K562 (cell line): ENCODE data around the gene ESPL1. TPM values are rescaled to one million over a fixed set of nuclear protein-coding genes. Genes with fewer than 3 reads are reported as not detected.

Experiments
- ATAC-seq: fragments of 200-7000 bp; cut with Tn5 transposase; 3 replicates; pipeline ENCODE4 v1.9.1; 2020; ENCODE audit warnings: moderate library complexity
- BruUV-seq: library from RNA; stranded (reverse); fragments of 400-500 nt; replicated peaks from 2 replicates; lab custom pipeline; 2021; lab: Mats Ljungman, UMichigan
- CTCF ChIA-PET: fragments of 300-600 bp; formaldehyde crosslinking; extraction: SDS; loops from one replicate; lab custom pipeline; 2021; ENCODE audit warnings: low intra/inter-chr PET ratio; lab: Yijun Ruan, JAX
- POLR2A ChIA-PET: fragments of 300-600, 350-650 bp; sonication (Branson Sonifier 250); formaldehyde crosslinking; extraction: SDS; loops from one replicate; lab custom pipeline; 2021; ENCODE audit warnings: antibody characterized with exemption, inconsistent platforms; lab: Yijun Ruan, JAX
- DNase-seq, 4 experiments: peaks; one replicate each; pipeline versions ENCODE4 v3.0.0 to v3.0.0-alpha.2; 2011 to 2018; ENCODE audit warnings: low spot score in 3 of 4, mixed read lengths in 3 of 4; ENCODE audit errors: extremely low read depth in 1 of 4
- FAIRE-seq: peaks from 2 replicates; lab custom pipeline; 2011; peaks lifted over from hg19 to GRCh38; lab: Jason Lieb, UNC
- H2AFZ ChIP-seq: 2 replicates; pipeline ENCODE4 v1.6.0; 2011; ENCODE audit warnings: low read depth, low read length, control low read depth, inconsistent platforms
- H3K27ac ChIP-seq: fragments of 200-600 bp; 3 replicates; pipeline ENCODE4 v1.8.0; 2011; ENCODE audit warnings: low read depth, mild to moderate bottlenecking, control low read depth, inconsistent platforms, low read length, moderate library complexity, mixed read lengths; ENCODE audit errors: extremely low read depth
- H3K27me3 ChIP-seq, 2 experiments: fragments of 300-600 bp in 1 of 2; 2 replicates in 1 of 2; 3 replicates in 1 of 2; pipeline versions ENCODE4 v1.6.0 to v1.8.0; 2011; ENCODE audit warnings: inconsistent platforms in 2 of 2, low read length in 2 of 2, mild to moderate bottlenecking in 1 of 2, mixed read lengths in 1 of 2, moderate library complexity in 1 of 2; ENCODE audit not compliant: control insufficient read depth in 2 of 2, insufficient read depth in 2 of 2
- H3K36me3 ChIP-seq: fragments of 300-600 bp; 3 replicates; pipeline ENCODE4 v1.8.0; 2011; ENCODE audit warnings: mild to moderate bottlenecking, low read length, inconsistent platforms; ENCODE audit not compliant: control insufficient read depth, insufficient read depth
- H3K4me1 ChIP-seq, 2 experiments: fragments of 200-600 bp in 1 of 2; replicated peaks in 1 of 2; 2 replicates in 1 of 2; 3 replicates in 1 of 2; pipeline versions ENCODE4 v1.5.1 to v1.8.0; 2011; ENCODE audit warnings: inconsistent platforms in 2 of 2, low read length in 2 of 2, mild to moderate bottlenecking in 1 of 2, mixed read lengths in 1 of 2, moderate library complexity in 1 of 2; ENCODE audit not compliant: control insufficient read depth in 2 of 2, insufficient read depth in 2 of 2
- H3K4me2 ChIP-seq: 2 replicates; pipeline ENCODE4 v1.6.1; 2011; ENCODE audit warnings: low read length, control low read depth, inconsistent platforms, mixed read lengths; ENCODE audit not compliant: insufficient read depth
- H3K4me3 ChIP-seq: fragments of 200-600 bp; sonication (generic), shearing (Covaris generic); 2 replicates; pipeline ENCODE4 v1.5.1; 2016; ENCODE audit warnings: control low read depth, inconsistent platforms
- H3K79me2 ChIP-seq: fragments of 200-600 bp; 3 replicates; pipeline ENCODE4 v1.8.0; 2011; ENCODE audit warnings: low read length, inconsistent platforms; ENCODE audit not compliant: control insufficient read depth, insufficient read depth
- H3K9ac ChIP-seq, 2 experiments: 2 replicates each; pipeline versions ENCODE4 v1.6.0 to v1.6.1; 2011; ENCODE audit warnings: low read depth in 2 of 2, low read length in 2 of 2, control low read depth in 1 of 2, inconsistent platforms in 1 of 2, mild to moderate bottlenecking in 1 of 2, mixed read lengths in 1 of 2; ENCODE audit not compliant: insufficient read depth in 1 of 2
- H3K9me1 ChIP-seq: one replicate; pipeline ENCODE4 v1.6.0; 2011; ENCODE audit warnings: inconsistent platforms, mild to moderate bottlenecking, low read length, moderate library complexity; ENCODE audit not compliant: control insufficient read depth, insufficient read depth
- H3K9me3 ChIP-seq: replicated peaks from 2 replicates; pipeline ENCODE4 v1.5.1; 2011; ENCODE audit warnings: low read depth, low read length, inconsistent platforms; ENCODE audit not compliant: control insufficient read depth, insufficient read depth
- H4K20me1 ChIP-seq: replicated peaks from 2 replicates; pipeline ENCODE4 v1.6.1; 2011; ENCODE audit warnings: low read length, inconsistent platforms, mixed read lengths; ENCODE audit not compliant: control insufficient read depth, insufficient read depth
- CXXC5 ChIP-seq: fragments of 250-450 bp; sonication (Bioruptor Pico); IDR thresholded peaks from 2 replicates; pipeline ENCODE4 v1.8.0; 2022; ENCODE audit warnings: inconsistent platforms, mild to moderate bottlenecking, moderate library complexity
- DPF2 ChIP-seq: fragments of 450-650 bp; IDR thresholded peaks from 2 replicates; pipeline ENCODE4 v1.6.1; 2016
- E4F1 ChIP-seq: fragments of 250-450 bp; sonication (Bioruptor Pico); IDR thresholded peaks from 2 replicates; pipeline ENCODE4 v1.5.0; 2021; ENCODE audit warnings: mild to moderate bottlenecking, borderline replicate concordance
- HDAC1 ChIP-seq, 2 experiments: fragments of 450-650 bp; IDR thresholded peaks; 2 replicates each; pipeline ENCODE4 v1.6.1; 2016 to 2017; ENCODE audit warnings: inconsistent platforms in 1 of 2, mild to moderate bottlenecking in 1 of 2, moderate library complexity in 1 of 2
- HOXB6 ChIP-seq: fragments of 250-450 bp; sonication (Bioruptor Pico); IDR thresholded peaks from 2 replicates; pipeline ENCODE4 v1.5.1; 2022; ENCODE audit warnings: mild to moderate bottlenecking, borderline replicate concordance
- JUNB ChIP-seq: fragments of 450-650 bp; formaldehyde crosslinking; conservative IDR thresholded peaks from 2 replicates; pipeline ENCODE4 v1.4.0; 2020; ENCODE audit warnings: mild to moderate bottlenecking
- KDM1A ChIP-seq, 2 experiments: fragments of 450-650 bp; IDR thresholded peaks; 2 replicates each; pipeline ENCODE4 v1.6.1; 2016; ENCODE audit warnings: mild to moderate bottlenecking in 2 of 2
- LEF1 ChIP-seq: fragments of 450-650 bp; IDR thresholded peaks from 2 replicates; pipeline ENCODE4 v1.6.1; 2016; ENCODE audit warnings: mild to moderate bottlenecking
- MEIS2 ChIP-seq: fragments of 450-650 bp; IDR thresholded peaks from 2 replicates; pipeline ENCODE4 v1.6.1; 2014; ENCODE audit warnings: mild to moderate bottlenecking; ENCODE audit not compliant: partially characterized antibody
- TFE3 ChIP-seq: fragments of 450-650 bp; formaldehyde crosslinking; IDR thresholded peaks from 2 replicates; pipeline ENCODE4 v1.4.0; 2020; ENCODE audit warnings: mild to moderate bottlenecking, mixed read lengths
- ZFP91 ChIP-seq: sonication (generic); formaldehyde crosslinking; IDR thresholded peaks from 2 replicates; pipeline ENCODE4 v1.8.0; 2022; ENCODE audit warnings: mild to moderate bottlenecking, missing genetic modification reagents
- ZNF408 ChIP-seq: fragments of 250-450 bp; sonication (Bioruptor Pico); IDR thresholded peaks from 2 replicates; pipeline ENCODE4 v1.4.0; 2020; ENCODE audit warnings: low read depth, mild to moderate bottlenecking, moderate library complexity
- WGBS: fragments of 100-300 bp; shearing (Covaris generic); methylation state at CpG from one replicate; pipeline ENCODE4 v1.1.6; 2016; ENCODE audit warnings: low coverage, mixed read lengths; ENCODE audit not compliant: insufficient coverage; ENCODE audit errors: missing lambda C conversion rate; 5-methylcytosine and 5-hydroxymethylcytosine counted together
- in situ Hi-C: fragments of 300-500 bp; cut with MboI; formaldehyde crosslinking; loops from 4 replicates; pipeline ENCODE4 v1.15.0; 2018; ENCODE audit warnings: inconsistent platforms, mixed read lengths
- intact Hi-C: fragments of 100-400 bp; cut with micrococcal nuclease; formaldehyde crosslinking; loops from 2 replicates; pipeline ENCODE4 v1.14.2; 2022
- polyA plus RNA-seq, 8 experiments: library from polyadenylated mRNA; depleted of rRNA in 4 of 8; stranded (reverse) in 5 of 8; unstranded in 3 of 8; fragments of >200 nt; fragmentation: Nextera tagmentation in 2 of 8; fragmentation: Illumina TruSeq in 1 of 8; extraction: Ambion mirVana in 2 of 8; extraction: Trizol in 1 of 8; gene quantifications; 2 replicates each; pipeline versions ENCODE4 v1.2.1 to v1.2.3, GENCODE V29; 2011 to 2014; ENCODE audit warnings: inconsistent platforms in 1 of 8, missing spikeins in 1 of 8
- total RNA-seq, 7 experiments: library from RNA; depleted of rRNA in 6 of 7; stranded (reverse); fragments of >200 nt in 6 of 7; fragmentation: Illumina TruSeq in 2 of 7; extraction: Trizol in 2 of 7; gene quantifications; 2 replicates each; pipeline versions ENCODE4 v1.2.1 to v1.2.3, GENCODE V29; 2011 to 2021; ENCODE audit warnings: low replicate concordance in 1 of 7
- TF ChIP-seq, protein P1 (sequence below): sonication (generic); formaldehyde crosslinking; IDR thresholded peaks from 2 replicates; pipeline ENCODE4 v1.9.0; 2022; ENCODE audit warnings: mild to moderate bottlenecking, missing genetic modification reagents
- TF ChIP-seq, protein P2 (sequence below): fragments of 450-650 bp; IDR thresholded peaks from 2 replicates; pipeline ENCODE4 v1.6.1; 2016; ENCODE audit warnings: borderline replicate concordance

ESPL1 gene
- total and polyA plus RNA-seq, 9 of the 15 experiments (the other 6 are each of a cell fraction or from before 2014, with no cell fraction given), result 1.2 to 55.0 (median 18.7) TPM

GRCh38 chr12:53219292-53219955 is 48.7 kb upstream of the ESPL1 start:
- Histone ChIP-seq H3K27ac (peak overlapping the region; percentile 57), H2AFZ (peak overlapping the region; percentile 87), H3K4me1 (peaks cover 45 to 76% of the 10 kb centered on the region in 2 experiments), H3K9me1 (no peaks in the 10 kb centered on the region), H3K4me3 (peak overlapping the region; percentile 64), H3K9ac (peak overlapping the region; percentile 61 to 93), H3K27me3 (no peaks in the 10 kb centered on the region), H3K4me2 (peak overlapping the region; percentile 95), H3K79me2 (peaks cover 24% of the 10 kb centered on the region), H4K20me1 (no peaks in the 10 kb centered on the region), H3K36me3 (peaks cover 10% of the 10 kb centered on the region; the same call in 1 of the 3 replicates), H3K9me3 (no peaks in the 10 kb centered on the region)
- FAIRE-seq (peak; percentile 62), DNase-seq (peak; percentile 46 to 62 (median 58)), ATAC-seq (peak; percentile 19)
- BruUV-seq, result TSS peak; percentile 67
- ChIA-PET POLR2A (interaction anchor here (0.6 to 2.2 kb wide), 13 partner anchors 11 to 479 kb away, joined by 3 to 6 read pairs (median 4); partner anchors contain the start of genes CSAD, ESPL1, ITGB7 and ZNF740), CTCF (no interaction called here)
- intact Hi-C loops, result no loop called here
- 3% methylated on average over 25 of the region's 27 CpGs for WGBS
- in situ Hi-C loops, result no loop called here
- TF ChIP-seq, protein P1, sequence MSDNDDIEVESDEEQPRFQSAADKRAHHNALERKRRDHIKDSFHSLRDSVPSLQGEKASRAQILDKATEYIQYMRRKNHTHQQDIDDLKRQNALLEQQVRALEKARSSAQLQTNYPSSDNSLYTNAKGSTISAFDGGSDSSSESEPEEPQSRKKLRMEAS (CRISPR knock-in tag), result peak; percentile 61
- no peak for TF ChIP-seq MEIS2
- TF ChIP-seq DPF2, result peak; percentile 34; the same call in 1 of the 2 replicates
- TF ChIP-seq KDM1A (IDR thresholded peaks at IDR 0.05), result peak in 1 of 2 experiments; percentile 40; a peak in 2 of 4 replicates
- TF ChIP-seq HDAC1 (IDR thresholded peaks at IDR 0.05), result peak in 1 of 2 experiments; percentile 85; a peak in 1 of 4 replicates
- TF ChIP-seq CXXC5 (CRISPR knock-in tag), result peak; percentile 32
- no peak for TF ChIP-seq LEF1
- no peak for TF ChIP-seq HOXB6 (CRISPR knock-in tag)
- peak; percentile 95 for TF ChIP-seq ZFP91 (CRISPR knock-in tag)
- TF ChIP-seq TFE3 (CRISPR knock-in tag), result no peak
- no peak for TF ChIP-seq JUNB (CRISPR knock-in tag)
- TF ChIP-seq ZNF408, result no peak
- no peak for TF ChIP-seq E4F1 (CRISPR knock-in tag)
- TF ChIP-seq, protein P2, sequence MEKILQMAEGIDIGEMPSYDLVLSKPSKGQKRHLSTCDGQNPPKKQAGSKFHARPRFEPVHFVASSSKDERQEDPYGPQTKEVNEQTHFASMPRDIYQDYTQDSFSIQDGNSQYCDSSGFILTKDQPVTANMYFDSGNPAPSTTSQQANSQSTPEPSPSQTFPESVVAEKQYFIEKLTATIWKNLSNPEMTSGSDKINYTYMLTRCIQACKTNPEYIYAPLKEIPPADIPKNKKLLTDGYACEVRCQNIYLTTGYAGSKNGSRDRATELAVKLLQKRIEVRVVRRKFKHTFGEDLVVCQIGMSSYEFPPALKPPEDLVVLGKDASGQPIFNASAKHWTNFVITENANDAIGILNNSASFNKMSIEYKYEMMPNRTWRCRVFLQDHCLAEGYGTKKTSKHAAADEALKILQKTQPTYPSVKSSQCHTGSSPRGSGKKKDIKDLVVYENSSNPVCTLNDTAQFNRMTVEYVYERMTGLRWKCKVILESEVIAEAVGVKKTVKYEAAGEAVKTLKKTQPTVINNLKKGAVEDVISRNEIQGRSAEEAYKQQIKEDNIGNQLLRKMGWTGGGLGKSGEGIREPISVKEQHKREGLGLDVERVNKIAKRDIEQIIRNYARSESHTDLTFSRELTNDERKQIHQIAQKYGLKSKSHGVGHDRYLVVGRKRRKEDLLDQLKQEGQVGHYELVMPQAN, result peak; percentile 75; the same call in 1 of the 2 replicates
